NCI-H510A treated with DMSO at 0.1 percent for 48 hours (cell line): ENCODE data around the gene ADARB1.

Experiments
- DNase-seq: peaks from one replicate; lab custom pipeline; 2025; lab: John Stamatoyannopoulos, UW

The ADARB1 gene

GRCh38 chr21:45207839-45208626, 133.7 kb downstream of the ADARB1 start:
- no peak for DNase-seq

DNA sequence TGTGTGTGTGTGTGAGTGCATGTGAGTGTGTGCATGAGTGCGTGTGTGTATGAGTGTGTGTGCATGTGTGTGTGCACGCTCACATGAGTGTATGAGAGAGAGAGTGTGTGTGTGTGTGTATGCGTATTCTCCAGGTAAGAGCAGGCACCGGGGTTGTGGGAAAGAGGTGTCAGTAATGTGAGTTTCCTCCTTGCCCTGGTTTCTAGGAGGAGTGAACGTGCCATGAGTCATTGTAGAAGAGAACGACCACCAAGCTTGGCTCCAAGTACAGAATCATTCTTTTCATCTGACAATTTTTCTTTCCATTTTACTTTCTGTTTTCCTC, 134.2 kb downstream of the ADARB1 start:
- no peak for DNase-seq

DNA sequence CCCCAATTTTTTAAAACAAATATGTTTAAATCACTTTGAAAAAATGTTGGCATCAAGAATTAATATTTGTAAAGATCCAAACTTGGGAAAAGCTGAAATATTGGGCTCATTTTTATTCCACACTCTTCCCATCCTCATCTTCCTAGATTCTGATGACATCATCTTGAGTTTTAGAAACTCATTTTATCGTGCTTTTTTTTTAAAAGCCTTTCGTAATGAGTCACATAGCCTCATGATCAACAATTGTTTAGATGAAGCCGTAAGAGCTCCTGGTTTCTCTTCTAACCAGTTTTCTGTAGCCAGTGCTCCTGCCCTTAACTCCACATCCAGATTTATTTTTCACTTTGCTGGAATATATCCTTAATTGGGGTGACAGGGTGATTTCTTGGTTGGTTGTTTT, 134.7 kb downstream of the ADARB1 start:
- no peak for DNase-seq

DNA sequence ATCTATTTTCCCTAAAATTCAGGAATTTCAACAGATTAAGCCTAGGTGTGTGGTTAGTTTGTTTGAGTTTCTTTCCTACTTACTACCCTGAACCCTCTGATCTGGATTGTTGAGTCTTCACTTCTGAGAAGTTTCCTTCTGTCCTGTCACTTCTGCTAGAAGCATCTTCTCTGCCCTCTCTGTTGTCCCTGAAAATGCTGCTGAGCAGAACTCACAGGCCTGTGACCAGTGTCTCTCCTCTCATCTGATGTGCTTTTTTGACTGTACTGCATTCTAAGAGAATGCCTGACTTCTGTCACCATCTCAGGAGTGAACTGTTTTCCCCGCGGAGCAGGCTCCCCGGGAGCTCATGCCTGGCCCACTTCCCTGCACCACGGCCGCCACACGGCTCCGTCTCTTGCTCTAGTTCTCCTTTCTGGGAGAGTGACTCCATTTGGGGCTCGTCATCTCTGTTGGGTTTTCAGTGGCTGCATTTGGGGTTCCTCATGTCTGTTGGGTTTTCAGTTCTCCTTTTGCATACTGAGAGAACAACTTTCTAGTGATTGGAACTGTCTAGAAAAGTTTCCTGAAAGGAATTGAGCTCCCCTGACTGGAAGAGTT, 135.4 kb downstream of the ADARB1 start:
- DNase-seq: no peak

DNA sequence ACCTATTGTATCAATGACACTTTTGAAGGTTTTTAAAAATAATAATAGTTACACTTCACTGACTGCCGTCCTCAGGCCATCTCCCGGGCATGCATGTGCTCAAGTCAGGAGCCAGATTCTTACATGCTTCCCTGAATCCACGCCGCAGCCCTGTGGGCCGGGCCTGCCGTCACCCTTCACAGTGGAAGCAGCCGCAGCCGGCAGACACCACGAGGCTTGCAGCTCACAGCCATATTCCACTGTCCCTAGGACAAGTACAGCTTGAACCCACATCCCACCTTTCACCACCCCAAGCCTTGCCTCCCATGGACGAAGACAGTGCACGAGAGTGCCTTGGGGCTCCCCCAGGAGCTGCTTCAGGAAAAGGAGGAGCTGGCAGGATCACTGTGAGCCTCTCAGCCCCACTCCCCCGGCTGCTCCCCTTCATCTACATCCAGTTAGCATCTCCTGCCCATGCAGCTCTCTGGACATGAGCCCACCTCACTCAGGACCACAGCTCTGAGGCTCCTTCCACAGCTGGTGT, 136.1 kb downstream of the ADARB1 start:
- no peak for DNase-seq

DNA sequence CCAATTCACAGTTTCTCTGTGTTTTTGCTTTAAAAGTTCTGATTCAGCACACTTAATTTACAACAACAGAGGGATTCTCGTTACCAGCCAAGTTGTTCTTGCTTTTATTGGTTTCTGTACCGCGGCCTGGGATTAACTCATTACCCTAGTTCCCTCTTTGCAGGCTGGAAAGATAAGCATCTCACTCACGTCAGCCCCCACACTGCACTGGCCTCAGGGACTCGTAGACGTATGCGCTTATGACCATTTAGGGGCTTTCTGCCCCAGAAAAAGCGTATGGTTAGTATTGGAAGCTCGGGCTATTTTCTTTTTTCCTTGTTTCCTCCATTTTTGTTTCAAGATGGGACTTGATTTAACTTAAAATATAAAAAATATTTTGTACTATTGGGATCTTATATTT, 137.3 kb downstream of the ADARB1 start:
- no peak for DNase-seq

DNA sequence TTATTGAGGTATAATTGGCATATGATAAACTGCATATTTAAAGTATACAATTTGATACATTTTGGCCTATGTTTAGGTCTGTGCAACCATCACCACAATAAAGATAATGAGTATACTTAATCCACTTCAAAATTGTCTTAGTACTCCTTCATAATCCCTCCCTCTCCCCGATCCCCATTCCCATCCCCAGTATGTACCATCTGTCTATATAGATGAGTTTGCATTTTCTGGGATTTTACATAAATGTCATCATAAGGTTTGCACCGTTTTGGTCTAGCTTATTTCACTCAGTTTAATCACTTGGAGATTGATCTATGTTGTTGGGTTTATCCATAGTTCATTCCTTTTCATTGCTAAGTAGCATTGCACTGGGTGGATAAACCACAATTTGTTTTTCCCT, 139.0 kb downstream of the ADARB1 start:
- no peak for DNase-seq

DNA sequence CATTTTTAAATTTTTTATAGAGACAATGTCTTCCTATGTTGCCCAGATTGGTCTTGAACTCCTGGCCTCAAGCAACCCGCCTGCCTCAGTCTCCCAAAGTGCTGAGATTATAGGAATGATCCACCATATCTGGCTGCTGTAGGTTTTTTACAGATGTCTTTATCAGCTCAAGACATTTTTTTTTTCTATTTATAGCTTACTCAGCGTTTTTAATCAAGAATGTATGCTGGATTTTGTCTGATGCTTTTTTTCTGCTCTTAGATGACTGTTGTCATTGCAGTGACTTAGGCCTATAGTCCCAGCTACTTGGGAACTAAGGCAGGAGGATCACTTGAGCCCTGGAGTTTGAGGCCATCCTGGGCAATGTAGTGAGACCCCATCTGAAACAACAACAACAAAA, 140.8 kb downstream of the ADARB1 start:
- DNase-seq: no peak

DNA sequence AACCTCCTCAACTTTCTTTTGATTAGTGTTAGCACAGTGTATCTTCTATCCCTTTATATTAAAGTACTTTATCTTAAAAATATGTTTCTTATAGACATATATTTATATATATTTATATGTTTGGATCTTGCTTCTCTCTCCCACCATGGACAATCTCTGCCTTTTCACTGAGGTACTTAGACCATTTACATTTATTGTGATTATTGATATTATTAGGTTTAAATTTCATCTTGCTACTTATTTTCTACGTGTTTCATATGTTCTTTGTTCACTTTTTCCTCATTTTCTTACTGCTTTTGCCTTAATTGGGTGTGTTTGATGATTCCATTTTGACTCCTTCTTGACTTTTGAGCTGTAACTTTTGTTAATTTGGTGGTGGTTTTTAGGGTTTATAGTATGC, 142.6 kb downstream of the ADARB1 start:
- DNase-seq: no peak

DNA sequence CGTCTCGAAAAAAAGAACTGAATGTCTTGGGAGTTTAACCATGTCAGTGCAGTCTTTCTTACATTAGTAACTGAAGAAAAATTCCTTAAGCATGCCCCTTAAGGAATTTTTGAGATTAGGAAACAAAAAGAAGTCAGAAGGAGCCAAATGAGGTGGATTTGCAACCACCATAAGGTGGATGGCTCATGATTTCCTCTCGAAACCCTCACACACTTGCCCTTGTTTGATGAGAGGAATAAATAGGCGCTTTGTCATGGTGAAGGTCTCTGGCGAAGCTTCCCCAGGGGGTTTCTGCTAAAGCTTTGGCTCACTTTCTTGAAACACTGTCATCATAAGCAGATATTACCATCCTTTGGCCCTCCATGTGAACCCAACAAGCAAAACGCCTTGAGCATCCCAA, 145.1 kb downstream of the ADARB1 start:
- DNase-seq: no peak

- DNase-seq: no peak
Observed at GRCh38 chr21:45220071-45220481, 145.7 kb downstream of the ADARB1 start.

- no peak for DNase-seq
Observed at GRCh38 chr21:45220714-45221490, 146.5 kb downstream of the ADARB1 start.

DNA sequence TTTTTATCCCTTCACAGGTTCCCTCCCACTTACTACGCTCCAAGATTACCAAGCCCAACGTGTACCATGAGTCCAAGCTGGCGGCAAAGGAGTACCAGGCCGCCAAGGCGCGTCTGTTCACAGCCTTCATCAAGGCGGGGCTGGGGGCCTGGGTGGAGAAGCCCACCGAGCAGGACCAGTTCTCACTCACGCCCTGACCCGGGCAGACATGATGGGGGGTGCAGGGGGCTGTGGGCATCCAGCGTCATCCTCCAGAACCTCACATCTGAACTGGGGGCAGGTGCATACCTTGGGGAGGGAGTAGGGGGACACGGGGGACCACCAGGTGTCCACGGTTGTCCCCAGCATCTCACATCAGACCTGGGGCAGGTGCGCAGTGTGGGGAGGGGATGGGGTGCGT, 147.6 kb downstream of the ADARB1 start:
- no peak for DNase-seq

DNA sequence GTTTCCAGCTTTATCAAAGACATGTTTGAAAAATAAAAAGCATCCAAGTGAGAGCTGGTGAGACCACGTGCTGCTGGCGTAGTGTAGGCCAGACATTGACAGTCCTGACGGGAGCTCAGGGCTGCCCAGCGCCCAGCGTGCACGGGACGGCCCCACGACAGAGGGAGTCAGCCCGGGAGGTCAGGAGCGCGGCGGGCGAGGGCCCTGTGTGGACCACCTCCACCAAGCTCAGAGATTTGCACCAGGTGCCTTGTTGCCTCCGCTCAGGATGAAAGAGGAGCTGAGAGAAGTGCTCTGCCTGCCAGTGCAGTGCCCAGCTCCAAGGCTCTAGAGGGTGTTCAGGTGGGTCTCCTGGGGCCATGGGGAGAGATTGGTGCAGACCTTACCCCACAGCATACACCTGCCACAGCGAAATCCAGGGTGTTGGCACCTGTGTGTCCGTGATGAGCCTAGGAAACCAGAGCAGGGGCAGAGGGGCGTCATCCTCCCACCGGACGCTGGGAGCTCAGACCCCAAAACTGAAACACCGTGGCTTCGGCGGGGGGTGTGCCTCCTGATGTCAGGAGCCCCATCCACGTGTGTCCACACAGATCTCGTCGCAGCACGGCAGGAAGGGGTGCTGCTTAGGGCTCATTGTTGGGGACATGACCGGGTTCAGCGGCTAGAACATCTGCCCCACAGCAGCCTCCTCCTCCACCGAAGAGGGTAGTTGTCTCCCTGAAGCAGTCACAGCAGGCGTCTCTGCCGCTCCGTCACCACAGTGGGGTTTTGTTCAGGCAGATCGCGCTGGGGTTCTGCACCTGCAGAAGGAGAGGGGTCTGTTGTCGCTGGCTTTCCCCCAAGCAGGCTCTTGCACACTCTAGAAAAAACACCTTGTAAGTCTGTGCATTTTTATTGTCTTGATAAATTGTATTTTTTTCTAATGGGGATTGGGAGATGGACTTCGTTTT, 149.1 kb downstream of the ADARB1 start:
- no peak for DNase-seq

DNA sequence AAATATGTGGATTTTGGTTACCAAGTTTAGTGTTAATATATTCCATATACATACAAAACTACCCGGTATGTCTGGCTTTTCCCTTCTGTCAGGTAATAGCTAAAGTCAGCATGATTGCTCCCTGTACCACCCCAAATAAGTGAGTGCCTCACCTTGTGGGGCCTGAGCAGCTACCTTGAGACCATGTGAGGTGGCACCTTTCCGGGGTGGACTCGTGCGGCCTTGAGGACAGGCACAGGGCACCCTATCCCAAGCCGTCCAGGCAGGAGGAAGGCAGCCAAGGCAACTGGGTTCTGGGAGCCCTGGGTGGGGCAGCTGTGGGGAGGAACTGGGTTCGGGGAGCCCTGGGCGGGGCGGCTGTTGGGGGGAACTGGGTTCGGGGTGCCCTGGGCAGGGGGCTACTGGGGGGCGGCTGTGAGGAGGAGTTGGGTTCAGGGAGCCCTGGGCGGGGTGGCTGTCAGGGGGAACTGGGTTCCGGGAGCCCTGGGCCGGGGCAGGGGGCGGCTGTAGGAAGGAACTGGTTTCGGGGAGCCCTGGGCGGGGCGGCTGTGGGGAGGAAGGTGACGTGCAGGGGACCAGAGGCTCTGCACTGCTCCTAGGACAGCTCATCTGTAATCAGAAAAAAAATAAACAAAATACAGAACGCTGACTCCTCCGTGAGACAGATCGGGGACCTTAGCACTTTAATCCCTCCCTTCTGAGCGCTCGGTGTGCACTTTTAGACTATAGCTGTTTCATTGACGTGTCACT, 150.0 kb downstream of the ADARB1 start:
- no peak for DNase-seq

DNA sequence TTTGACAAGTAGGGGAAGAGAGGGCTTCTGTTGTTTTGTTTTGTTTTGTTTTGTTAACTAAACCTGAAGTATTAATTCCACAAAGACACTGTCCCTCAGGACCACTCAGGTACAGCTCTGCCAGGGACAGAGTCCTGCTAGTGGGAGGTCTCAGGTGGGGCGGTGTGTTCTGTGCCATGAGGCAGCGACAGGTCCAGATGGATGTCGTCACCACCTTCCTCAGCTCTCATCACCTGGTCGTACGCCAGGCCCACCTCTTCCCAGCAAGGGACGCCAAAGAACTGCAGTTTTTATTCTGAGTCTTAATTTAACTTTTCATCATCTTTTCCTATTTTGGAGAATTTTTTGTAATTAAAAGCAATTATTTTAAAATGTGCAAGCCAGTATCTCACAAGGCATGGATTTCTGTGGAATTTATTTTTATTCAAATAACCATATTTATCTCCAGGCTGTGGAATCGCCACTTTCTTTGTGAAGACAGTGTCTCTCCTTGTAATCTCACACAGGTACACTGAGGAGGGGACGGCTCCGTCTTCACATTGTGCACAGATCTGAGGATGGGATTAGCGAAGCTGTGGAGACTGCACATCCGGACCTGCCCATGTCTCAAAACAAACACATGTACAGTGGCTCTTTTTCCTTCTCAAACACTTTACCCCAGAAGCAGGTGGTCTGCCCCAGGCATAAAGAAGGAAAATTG, 150.8 kb downstream of the ADARB1 start:
- DNase-seq: no peak

DNA sequence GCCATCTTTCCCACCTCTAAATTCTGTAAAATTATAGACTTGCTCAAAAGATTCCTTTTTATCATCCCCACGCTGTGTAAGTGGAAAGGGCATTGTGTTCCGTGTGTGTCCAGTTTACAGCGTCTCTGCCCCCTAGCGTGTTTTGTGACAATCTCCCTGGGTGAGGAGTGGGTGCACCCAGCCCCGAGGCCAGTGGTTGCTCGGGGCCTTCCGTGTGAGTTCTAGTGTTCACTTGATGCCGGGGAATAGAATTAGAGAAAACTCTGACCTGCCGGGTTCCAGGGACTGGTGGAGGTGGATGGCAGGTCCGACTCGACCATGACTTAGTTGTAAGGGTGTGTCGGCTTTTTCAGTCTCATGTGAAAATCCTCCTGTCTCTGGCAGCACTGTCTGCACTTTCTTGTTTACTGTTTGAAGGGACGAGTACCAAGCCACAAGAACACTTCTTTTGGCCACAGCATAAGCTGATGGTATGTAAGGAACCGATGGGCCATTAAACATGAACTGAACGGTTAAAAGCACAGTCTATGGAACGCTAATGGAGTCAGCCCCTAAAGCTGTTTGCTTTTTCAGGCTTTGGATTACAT, 151.5 kb downstream of the ADARB1 start:
- no peak for DNase-seq

DNA sequence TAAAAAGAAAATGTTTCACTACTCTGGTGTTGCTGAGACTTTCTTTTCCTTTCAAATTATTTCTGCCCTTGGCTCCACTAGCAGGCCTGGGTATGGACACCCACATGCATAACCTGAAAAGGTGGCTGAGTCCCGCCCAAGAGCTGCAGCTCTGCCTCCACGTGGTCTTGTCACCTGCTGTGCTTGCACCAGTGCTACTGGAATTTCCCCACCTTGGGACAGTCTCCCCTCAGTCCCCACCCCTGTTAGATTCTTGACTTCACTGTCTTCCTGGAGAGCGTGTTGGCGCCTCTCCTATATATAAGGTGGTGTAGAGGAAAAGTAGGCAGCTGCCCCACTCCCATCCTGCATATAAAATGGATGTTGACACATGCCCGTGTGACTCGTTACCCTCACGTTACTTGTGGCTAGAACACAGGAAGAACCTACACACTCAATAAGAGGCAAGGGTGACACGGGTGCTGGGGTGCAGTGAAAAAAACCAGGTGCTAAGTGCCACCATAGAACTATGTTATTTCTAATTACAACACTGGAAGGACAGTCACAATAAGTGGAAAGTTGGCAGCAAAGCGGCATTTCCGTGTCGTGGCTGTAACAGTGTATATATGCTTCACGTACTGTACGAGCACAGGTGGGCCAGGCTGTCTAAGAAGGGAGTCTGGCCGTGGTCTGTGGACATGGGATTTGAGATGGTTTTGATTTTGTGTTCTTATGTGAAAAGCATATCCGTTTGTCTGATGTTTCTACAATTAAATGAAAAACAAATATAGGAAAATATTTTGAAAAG, 152.4 kb downstream of the ADARB1 start:
- DNase-seq: no peak

- DNase-seq: no peak
Observed at GRCh38 chr21:45227735-45228134, 153.4 kb downstream of the ADARB1 start.
